Measurements from ENCODE around the gene SVOP.
"Not testable (repeated sequence)": the region's sequence is repeated elsewhere in the genome, so short reads cannot be mapped to it uniquely, and the experiment has no call there.

The SVOP gene

DNA sequence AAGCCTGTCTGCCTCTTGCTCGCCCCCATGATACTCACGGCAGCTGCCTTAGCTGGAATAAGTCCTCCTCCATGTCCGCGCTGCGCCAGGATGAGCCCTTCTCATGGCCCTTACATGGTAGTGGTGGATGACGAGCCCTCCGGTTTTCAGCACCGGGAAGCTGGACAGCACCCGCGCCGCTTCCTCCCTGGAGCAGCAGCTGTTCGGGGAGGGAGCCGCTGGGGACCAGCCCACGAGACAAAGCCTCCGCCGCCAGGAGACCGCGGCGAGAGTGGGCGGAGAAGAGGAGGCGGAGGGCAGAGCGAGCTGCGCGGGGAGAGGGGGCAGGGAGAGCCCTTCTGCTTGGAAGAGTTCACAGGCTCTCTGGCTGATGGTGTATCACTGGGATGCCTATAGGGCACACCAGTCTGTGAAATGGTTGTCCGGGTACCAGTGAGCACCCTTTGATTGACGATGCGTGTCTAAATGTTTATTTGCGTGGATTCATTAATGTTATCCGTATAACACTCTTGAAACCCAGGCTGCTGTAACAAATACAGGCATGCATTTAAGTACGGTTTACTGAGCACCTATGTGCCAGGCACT is at the start of gene SVOP:
SVOP (minus strand) TSS at position 273 of the 585 bp plus-strand sequence; CDS start at position 73, 200 bp downstream.
- Histone ChIP-seq H3K4me1 (ENCODE audit: insufficient read depth, low read length) (no peaks in the 10 kb centered on the region), H3K9ac (ENCODE audit: low read length) (no peak within 1 kb of the TSS), H3K27ac (ENCODE audit: low read depth, low read length) (no peak within 1 kb of the TSS)

GRCh38 chr12:109069307-109070271 is 48.7 kb upstream of the SVOP start:
- H3K27me3 ChIP-seq (ENCODE audit: control insufficient read depth in 1 of 2, insufficient read depth in 2 of 2, low read length in 2 of 2) = no peaks in the 10 kb centered on the region
- no peak overlapping the region for H3K4me3 ChIP-seq (ENCODE audit: low read depth in 1 of 2, low read length in 2 of 2)
- H3K9me3 ChIP-seq (ENCODE audit: low read length) = no peaks in the 10 kb centered on the region
- no peaks in the 10 kb centered on the region for H3K4me1 ChIP-seq (ENCODE audit: insufficient read depth, low read length)
- H3K27ac ChIP-seq (ENCODE audit: low read depth, low read length) = no peak overlapping the region
- peaks cover 52% of the 10 kb centered on the region for H3K36me3 ChIP-seq (ENCODE audit: insufficient read depth, low read length)
- no peak overlapping the region for H3K9ac ChIP-seq (ENCODE audit: low read length)

More for the DNA sequence above, at the start of gene SVOP:
- H3K27me3 ChIP-seq (ENCODE audit: control insufficient read depth in 1 of 2, insufficient read depth in 2 of 2, low read length in 2 of 2) = no peaks in the 10 kb centered on the region
- H3K9me3 ChIP-seq (ENCODE audit: low read length) = no peaks in the 10 kb centered on the region
- H3K4me3 ChIP-seq (ENCODE audit: low read depth in 1 of 2, low read length in 2 of 2) = no peak within 1 kb of the TSS
- no peaks in the 10 kb centered on the region for H3K36me3 ChIP-seq (ENCODE audit: insufficient read depth, low read length)

DNA sequence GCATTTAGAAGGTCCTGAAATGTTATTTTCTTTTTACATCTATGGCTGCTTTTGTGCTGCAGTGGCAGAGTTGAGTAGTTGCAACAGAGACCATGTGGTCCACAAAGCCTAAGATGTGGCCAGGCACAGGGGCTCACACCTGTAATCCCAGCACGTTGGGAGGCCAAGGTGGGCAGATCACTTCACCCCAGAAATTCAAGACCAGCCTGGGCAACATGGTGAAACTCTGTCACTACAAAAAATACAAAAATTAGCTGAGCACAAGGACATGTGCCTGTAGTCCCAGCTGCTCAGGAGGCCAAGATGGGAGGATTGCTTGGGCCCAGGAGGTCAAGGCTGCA is 45.0 kb upstream of the SVOP start:
- peaks cover 30% of the 10 kb centered on the region for H3K36me3 ChIP-seq (ENCODE audit: insufficient read depth, low read length)
- no peaks in the 10 kb centered on the region for H3K9me3 ChIP-seq (ENCODE audit: low read length)
- H3K4me3 ChIP-seq (ENCODE audit: low read depth in 1 of 2, low read length in 2 of 2) = no peak overlapping the region
- H3K9ac ChIP-seq (ENCODE audit: low read length) = no peak overlapping the region
- no peaks in the 10 kb centered on the region for H3K4me1 ChIP-seq (ENCODE audit: insufficient read depth, low read length)
- H3K27me3 ChIP-seq (ENCODE audit: control insufficient read depth in 1 of 2, insufficient read depth in 2 of 2, low read length in 2 of 2) = no peaks in the 10 kb centered on the region
- H3K27ac ChIP-seq (ENCODE audit: low read depth, low read length) = no peak overlapping the region

- H3K9me3 ChIP-seq (ENCODE audit: low read length) = no peaks in the 10 kb centered on the region
Measured at GRCh38 chr12:109065154-109065852, 44.4 kb upstream of the SVOP start.

DNA sequence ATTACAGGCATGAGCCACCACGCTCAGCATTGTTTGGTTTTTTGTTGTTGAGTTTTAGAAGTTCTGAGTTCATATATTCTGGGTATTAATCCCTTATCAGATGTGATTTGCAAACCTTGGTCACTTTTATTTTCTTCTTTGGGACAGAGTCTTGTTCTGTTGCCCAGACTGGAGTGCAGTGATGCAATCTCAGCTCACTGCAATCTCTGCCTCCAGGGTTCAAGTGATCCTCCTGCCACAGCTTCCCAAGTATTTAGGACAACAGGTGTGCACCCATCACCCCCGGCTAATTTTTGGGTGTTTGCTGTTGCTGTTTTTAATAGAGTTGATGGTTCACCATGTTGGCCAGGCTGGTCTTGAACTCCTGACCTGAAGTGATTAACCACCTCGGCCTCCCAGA is 43.3 kb upstream of the SVOP start:
- Histone ChIP-seq H3K9me3 (ENCODE audit: low read length) (no peaks in the 10 kb centered on the region), H3K27me3 (ENCODE audit: control insufficient read depth in 1 of 2, insufficient read depth in 2 of 2, low read length in 2 of 2) (no peaks in the 10 kb centered on the region), H3K27ac (ENCODE audit: low read depth, low read length) (no peak overlapping the region), H3K9ac (ENCODE audit: low read length) (no peak overlapping the region), H3K4me1 (ENCODE audit: insufficient read depth, low read length) (no peaks in the 10 kb centered on the region), H3K4me3 (ENCODE audit: low read depth in 1 of 2, low read length in 2 of 2) (no peak overlapping the region), H3K36me3 (ENCODE audit: insufficient read depth, low read length) (peaks cover 23% of the 10 kb centered on the region)

More at GRCh38 chr12:109065154-109065852, 44.4 kb upstream of the SVOP start:
- Histone ChIP-seq H3K36me3 (ENCODE audit: insufficient read depth, low read length) (peaks cover 29% of the 10 kb centered on the region), H3K9ac (ENCODE audit: low read length) (no peak overlapping the region), H3K4me3 (ENCODE audit: low read depth in 1 of 2, low read length in 2 of 2) (no peak overlapping the region), H3K27ac (ENCODE audit: low read depth, low read length) (no peak overlapping the region), H3K4me1 (ENCODE audit: insufficient read depth, low read length) (no peaks in the 10 kb centered on the region), H3K27me3 (ENCODE audit: control insufficient read depth in 1 of 2, insufficient read depth in 2 of 2, low read length in 2 of 2) (no peaks in the 10 kb centered on the region)

DNA sequence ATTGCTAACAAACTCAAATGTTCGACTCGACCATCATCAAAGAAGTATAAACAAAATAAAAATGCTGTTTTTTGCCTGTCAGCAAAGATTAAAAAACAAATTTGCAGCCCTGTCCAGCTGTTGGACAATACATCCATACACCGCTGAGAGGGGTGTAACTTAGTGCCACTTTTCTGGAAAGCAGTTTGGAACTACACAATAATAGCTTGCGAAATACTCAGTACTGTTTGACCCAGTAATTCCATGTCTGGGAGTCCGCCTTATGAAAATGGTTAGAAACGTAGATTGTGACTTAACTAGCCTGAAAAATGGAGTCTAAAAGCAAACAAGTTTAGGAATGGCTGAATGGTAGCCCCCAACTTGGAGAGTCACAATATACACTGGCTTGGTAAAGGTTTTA is 37.9 kb upstream of the SVOP start:
- Histone ChIP-seq H3K4me3 (ENCODE audit: low read depth in 1 of 2, low read length in 2 of 2) (no peak overlapping the region), H3K27me3 (ENCODE audit: control insufficient read depth in 1 of 2, insufficient read depth in 2 of 2, low read length in 2 of 2) (no peaks in the 10 kb centered on the region), H3K27ac (ENCODE audit: low read depth, low read length) (no peak overlapping the region), H3K36me3 (ENCODE audit: insufficient read depth, low read length) (peaks cover 19% of the 10 kb centered on the region), H3K4me1 (ENCODE audit: insufficient read depth, low read length) (peaks cover 5% of the 10 kb centered on the region), H3K9me3 (ENCODE audit: low read length) (no peaks in the 10 kb centered on the region), H3K9ac (ENCODE audit: low read length) (no peak overlapping the region)

DNA sequence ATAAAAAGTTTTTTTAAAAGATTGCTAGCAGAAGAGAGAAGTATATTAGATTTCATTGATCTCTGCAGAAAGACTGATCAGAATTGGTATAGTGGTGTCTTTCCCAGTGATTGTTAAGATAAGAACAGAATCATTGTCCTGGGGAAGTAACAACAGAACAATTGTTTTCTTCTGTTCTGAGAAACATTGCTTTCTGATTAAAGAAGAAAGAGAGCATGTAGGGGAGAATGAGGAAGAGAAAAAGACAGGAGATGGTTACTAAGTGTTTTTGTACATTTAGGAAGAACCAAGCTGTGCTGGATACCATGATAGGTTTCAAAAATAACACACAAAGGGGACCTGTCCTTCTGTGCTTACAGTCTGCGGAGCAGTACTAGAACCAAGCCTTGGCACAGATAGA is 36.5 kb upstream of the SVOP start:
- peaks cover 19% of the 10 kb centered on the region for H3K36me3 ChIP-seq (ENCODE audit: insufficient read depth, low read length)
- no peak overlapping the region for H3K9ac ChIP-seq (ENCODE audit: low read length)
- H3K4me1 ChIP-seq (ENCODE audit: insufficient read depth, low read length) = peaks cover 13% of the 10 kb centered on the region
- H3K27me3 ChIP-seq (ENCODE audit: control insufficient read depth in 1 of 2, insufficient read depth in 2 of 2, low read length in 2 of 2) = no peaks in the 10 kb centered on the region
- no peaks in the 10 kb centered on the region for H3K9me3 ChIP-seq (ENCODE audit: low read length)
- H3K4me3 ChIP-seq (ENCODE audit: low read depth in 1 of 2, low read length in 2 of 2) = no peak overlapping the region
- no peak overlapping the region for H3K27ac ChIP-seq (ENCODE audit: low read depth, low read length)

- Histone ChIP-seq H3K27ac (ENCODE audit: low read depth, low read length) (no peak overlapping the region), H3K9me3 (ENCODE audit: low read length) (no peaks in the 10 kb centered on the region), H3K36me3 (ENCODE audit: insufficient read depth, low read length) (peaks cover 19% of the 10 kb centered on the region), H3K9ac (ENCODE audit: low read length) (no peak overlapping the region), H3K4me1 (ENCODE audit: insufficient read depth, low read length) (peaks cover 13% of the 10 kb centered on the region), H3K4me3 (ENCODE audit: low read depth in 1 of 2, low read length in 2 of 2) (no peak overlapping the region), H3K27me3 (ENCODE audit: control insufficient read depth in 1 of 2, insufficient read depth in 2 of 2, low read length in 2 of 2) (no peaks in the 10 kb centered on the region)
Measured at GRCh38 chr12:109056891-109057290, 36.0 kb upstream of the SVOP start.

DNA sequence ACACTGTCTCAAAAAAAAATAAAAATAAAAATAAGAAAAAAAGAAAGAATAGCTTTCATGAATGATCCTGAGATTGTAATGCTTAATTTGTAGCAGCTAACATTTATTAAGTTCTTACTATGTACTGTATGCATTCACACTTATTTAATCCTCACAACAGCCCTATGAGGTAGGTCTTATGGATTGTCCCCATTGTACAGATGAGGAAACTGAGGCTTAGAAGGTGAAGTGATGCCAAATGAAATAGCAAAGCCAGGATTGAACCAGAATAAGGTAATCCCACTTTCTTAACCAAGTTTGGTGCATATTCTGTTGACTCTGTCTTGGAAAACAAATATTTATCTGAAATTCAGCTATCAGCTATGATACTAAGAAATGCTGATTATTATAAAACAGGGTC is 33.7 kb upstream of the SVOP start:
- peaks cover 13% of the 10 kb centered on the region for H3K36me3 ChIP-seq (ENCODE audit: insufficient read depth, low read length)
- H3K9ac ChIP-seq (ENCODE audit: low read length) = no peak overlapping the region
- no peaks in the 10 kb centered on the region for H3K9me3 ChIP-seq (ENCODE audit: low read length)
- H3K4me3 ChIP-seq (ENCODE audit: low read depth in 1 of 2, low read length in 2 of 2) = no peak overlapping the region
- H3K27me3 ChIP-seq (ENCODE audit: control insufficient read depth in 1 of 2, insufficient read depth in 2 of 2, low read length in 2 of 2) = no peaks in the 10 kb centered on the region
- peaks cover 13% of the 10 kb centered on the region for H3K4me1 ChIP-seq (ENCODE audit: insufficient read depth, low read length)
- H3K27ac ChIP-seq (ENCODE audit: low read depth, low read length) = no peak overlapping the region

DNA sequence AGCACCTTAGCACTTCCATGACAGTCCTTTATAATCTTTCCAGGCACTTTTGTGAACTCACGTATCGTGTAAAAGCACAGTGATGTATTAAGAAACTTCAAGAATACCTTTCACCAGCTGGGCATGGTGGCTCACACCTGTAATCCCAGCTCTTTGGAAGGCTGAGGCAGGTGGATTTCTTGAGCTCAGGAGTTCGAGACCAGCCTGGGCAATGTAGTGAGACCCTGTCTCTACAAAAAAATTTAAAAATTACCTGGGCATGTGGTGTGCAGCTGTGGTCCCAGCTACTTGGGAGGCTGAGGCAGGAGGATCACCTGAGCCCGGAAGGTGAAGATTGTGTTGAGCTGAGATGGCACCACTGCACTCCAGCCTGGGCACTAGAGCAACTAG is 33.3 kb upstream of the SVOP start:
- not testable (repeated sequence) for H3K9ac ChIP-seq (ENCODE audit: low read length); H3K9me3 ChIP-seq (ENCODE audit: low read length); H3K4me3 ChIP-seq (ENCODE audit: low read depth in 1 of 2, low read length in 2 of 2); H3K27ac ChIP-seq (ENCODE audit: low read depth, low read length); H3K27me3 ChIP-seq (ENCODE audit: control insufficient read depth in 1 of 2, insufficient read depth in 2 of 2, low read length in 2 of 2)
- Histone ChIP-seq H3K4me1 (ENCODE audit: insufficient read depth, low read length) (peaks cover 13% of the 10 kb centered on the region), H3K36me3 (ENCODE audit: insufficient read depth, low read length) (peaks cover 13% of the 10 kb centered on the region)

DNA sequence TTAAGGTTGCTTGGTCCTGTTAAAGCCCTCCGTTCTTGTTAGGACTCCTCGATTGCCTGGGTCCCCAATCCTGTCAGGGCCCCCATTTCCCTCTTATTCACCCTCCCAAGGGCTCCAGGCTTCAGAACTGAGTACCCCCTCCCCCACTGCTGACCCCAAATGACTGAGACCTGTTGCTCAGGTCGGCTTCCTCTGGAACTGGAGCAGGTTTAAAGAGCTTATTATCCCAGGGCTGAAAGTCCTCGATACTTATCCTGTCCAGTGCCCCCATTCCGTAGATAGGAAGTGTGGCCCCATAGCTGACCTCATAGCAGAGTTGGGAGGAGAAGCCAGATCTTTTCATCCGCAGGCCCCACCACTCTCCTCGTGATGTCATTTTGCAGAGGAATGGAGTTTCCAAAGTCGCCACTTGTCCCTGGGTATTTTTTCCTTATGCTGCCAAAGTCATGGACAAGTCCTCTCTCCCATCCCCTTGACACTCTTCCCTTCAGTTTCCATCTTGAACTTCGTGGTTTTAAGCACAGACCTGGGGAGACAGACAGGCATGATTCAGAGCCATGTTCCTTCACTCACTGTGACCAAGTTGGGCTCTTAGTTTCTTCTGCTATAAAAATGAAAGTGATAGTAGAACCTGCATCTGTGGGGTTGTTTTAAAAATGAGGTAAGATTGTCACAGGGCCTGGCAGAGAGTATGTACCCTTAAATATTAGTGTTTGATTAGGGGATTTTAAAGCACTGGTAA is 32.7 kb upstream of the SVOP start:
- Histone ChIP-seq H3K27ac (ENCODE audit: low read depth, low read length) (peak overlapping the region; percentile 79), H3K4me1 (ENCODE audit: insufficient read depth, low read length) (peaks cover 13% of the 10 kb centered on the region), H3K4me3 (ENCODE audit: low read depth in 1 of 2, low read length in 2 of 2) (peak overlapping the region; percentile 59 to 93), H3K27me3 (ENCODE audit: control insufficient read depth in 1 of 2, insufficient read depth in 2 of 2, low read length in 2 of 2) (no peaks in the 10 kb centered on the region), H3K36me3 (ENCODE audit: insufficient read depth, low read length) (peaks cover 13% of the 10 kb centered on the region), H3K9ac (ENCODE audit: low read length) (peak overlapping the region; percentile 84), H3K9me3 (ENCODE audit: low read length) (no peaks in the 10 kb centered on the region)
